DND-41 (cell line): ENCODE data around the gene ARL5A.

Source experiments
- CTCF ChIP-seq: IDR thresholded peaks from 2 replicates; pipeline ENCODE4 v1.5.1; 2012; ENCODE audit warnings: borderline replicate concordance, low read length, moderate library complexity, mild to moderate bottlenecking; ENCODE audit not compliant: poor library complexity, severe bottlenecking; ENCODE audit errors: extremely low read depth
- EZH2 ChIP-seq: IDR thresholded peaks from 3 replicates; pipeline ENCODE4 v1.6.1; 2012; ENCODE audit warnings: borderline replicate concordance, low read depth, mild to moderate bottlenecking, moderate library complexity, low read length, inconsistent platforms; ENCODE audit not compliant: severe bottlenecking

- no peak for TF ChIP-seq CTCF
- no peak for TF ChIP-seq EZH2
Measured at GRCh38 chr2:151769606-151770005, 58.6 kb downstream of the ARL5A start.
